GM23338 (cell line): ENCODE results near the gene NIPAL3. TPM values are rescaled to one million over a fixed set of nuclear protein-coding genes. Genes with fewer than 3 reads are reported as not detected.

Source experiments
- ATAC-seq: fragments of 200-7000 bp; cut with Tn5 transposase; 3 replicates; pipeline ENCODE4 v1.9.1; 2020
- DNase-seq: peaks from one replicate; pipeline ENCODE4 v3.0.0-alpha.2; 2015; ENCODE audit warnings: low spot score
- H2AFZ ChIP-seq: fragments of 200-600 bp; sonication (generic); 2 replicates; pipeline ENCODE4 v1.8.0; 2016; ENCODE audit warnings: antibody characterized with exemption, mild to moderate bottlenecking, moderate library complexity
- H3F3A ChIP-seq: fragments of 200-600 bp; sonication (generic); replicated peaks from 2 replicates; pipeline ENCODE4 v1.8.0; 2017; ENCODE audit warnings: antibody characterized with exemption, mixed run types, low read depth
- H3K27ac ChIP-seq: fragments of 200-600 bp; sonication (generic); 2 replicates; pipeline ENCODE4 v1.6.1; 2016; ENCODE audit warnings: low read depth
- H3K27me3 ChIP-seq: fragments of 200-600 bp; sonication (generic); 2 replicates; pipeline ENCODE4 v1.8.0; 2016; ENCODE audit warnings: mild to moderate bottlenecking, mixed run types, moderate library complexity; ENCODE audit not compliant: insufficient read depth
- H3K36me3 ChIP-seq: fragments of 200-600 bp; sonication (generic); 2 replicates; pipeline ENCODE4 v1.8.0; 2016; ENCODE audit warnings: mild to moderate bottlenecking; ENCODE audit not compliant: insufficient read depth
- H3K4me1 ChIP-seq: fragments of 200-600 bp; sonication (generic); 2 replicates; pipeline ENCODE4 v1.8.0; 2016; ENCODE audit warnings: mild to moderate bottlenecking, moderate library complexity; ENCODE audit not compliant: insufficient read depth
- H3K4me2 ChIP-seq: fragments of 200-600 bp; sonication (generic); 2 replicates; pipeline ENCODE4 v1.7.1; 2017; ENCODE audit warnings: mixed run types
- H3K4me3 ChIP-seq: fragments of 200-600 bp; sonication (generic); 2 replicates; pipeline ENCODE4 v1.6.1; 2016; ENCODE audit warnings: mixed run types
- H3K79me2 ChIP-seq: fragments of 200-600 bp; sonication (generic); replicated peaks from 2 replicates; pipeline ENCODE4 v1.8.0; 2017; ENCODE audit warnings: mild to moderate bottlenecking; ENCODE audit not compliant: insufficient read depth
- H3K9me2 ChIP-seq: fragments of 200-600 bp; sonication (generic); 2 replicates; pipeline ENCODE4 v1.8.0; 2017; ENCODE audit not compliant: insufficient read depth
- H4K20me1 ChIP-seq: fragments of 200-600 bp; sonication (generic); replicated peaks from 2 replicates; pipeline ENCODE4 v1.8.0; 2017; ENCODE audit warnings: mild to moderate bottlenecking; ENCODE audit not compliant: insufficient read depth
- H3K27ac Mint-ChIP-seq: 2 replicates; pipeline ENCODE4 v1.8.0; 2020; ENCODE audit warnings: inconsistent platforms, mild to moderate bottlenecking, moderate library complexity, mixed read lengths
- H3K27me3 Mint-ChIP-seq: 3 replicates; pipeline ENCODE4 v1.8.0; 2022; ENCODE audit warnings: low read depth, mild to moderate bottlenecking, moderate library complexity, mixed read lengths, inconsistent platforms; ENCODE audit not compliant: insufficient read depth, poor library complexity
- H3K36me3 Mint-ChIP-seq: 3 replicates; pipeline ENCODE4 v1.8.0; 2021; ENCODE audit warnings: low read depth, mild to moderate bottlenecking, inconsistent platforms, moderate library complexity, mixed read lengths
- H3K4me1 Mint-ChIP-seq: 3 replicates; pipeline ENCODE4 v1.8.0; 2020; ENCODE audit warnings: mild to moderate bottlenecking, inconsistent platforms, mixed read lengths
- H3K4me3 Mint-ChIP-seq: 3 replicates; pipeline ENCODE4 v1.8.0; 2021; ENCODE audit warnings: moderate library complexity, mild to moderate bottlenecking, inconsistent platforms, mixed read lengths
- H3K9me3 Mint-ChIP-seq: 3 replicates; pipeline ENCODE4 v1.8.0; 2020; ENCODE audit warnings: moderate library complexity, mild to moderate bottlenecking, inconsistent platforms, mixed read lengths
- CREB1 ChIP-seq: fragments of 250-450 bp; sonication (Bioruptor Pico); IDR thresholded peaks from 2 replicates; pipeline ENCODE4 v1.5.0; 2020; ENCODE audit warnings: low read depth, mild to moderate bottlenecking, moderate library complexity
- EZH2 ChIP-seq: fragments of 200-600 bp; sonication (generic); IDR thresholded peaks from one replicate; pipeline ENCODE4 v1.8.0; 2017; ENCODE audit warnings: antibody characterized with exemption, mild to moderate bottlenecking, low read depth; ENCODE audit not compliant: unreplicated experiment
- EZH2phosphoT487 ChIP-seq: fragments of 200-600 bp; sonication (generic); IDR thresholded peaks from one replicate; pipeline ENCODE4 v1.8.1; 2018; ENCODE audit warnings: antibody characterized with exemption; ENCODE audit not compliant: unreplicated experiment
- NANOG ChIP-seq: IDR thresholded peaks from 2 replicates; pipeline ENCODE4 v1.6.1; 2016; ENCODE audit warnings: antibody characterized with exemption, borderline replicate concordance
- POLR2AphosphoS5 ChIP-seq: IDR thresholded peaks from 2 replicates; pipeline ENCODE4 v1.6.1; 2016; ENCODE audit warnings: antibody characterized with exemption, low read depth
- ZNF114 ChIP-seq: fragments of 250-450 bp; sonication (Bioruptor Pico); IDR thresholded peaks from 2 replicates; pipeline ENCODE4 v1.5.0; 2020; ENCODE audit warnings: mild to moderate bottlenecking, moderate library complexity
- polyA plus RNA-seq: library from polyadenylated mRNA; unstranded; fragments of >200 nt; fragmentation: Nextera tagmentation; extraction: Ambion mirVana; gene quantifications from 2 replicates; pipeline ENCODE4 v1.2.1, GENCODE V29; 2016
- total RNA-seq: library from RNA; depleted of rRNA; stranded (reverse); fragments of >200 nt; shearing (Covaris generic); gene quantifications from 2 replicates; pipeline ENCODE4 v1.2.3, GENCODE V29; 2014
- TF ChIP-seq, protein P1 (sequence below): IDR thresholded peaks from one replicate; pipeline ENCODE4 v1.6.1; 2018; ENCODE audit warnings: antibody characterized with exemption; ENCODE audit not compliant: unreplicated experiment
- TF ChIP-seq, protein P2 (sequence below): IDR thresholded peaks from 2 replicates; pipeline ENCODE4 v1.6.1; 2016; ENCODE audit warnings: antibody characterized with exemption
- TF ChIP-seq, protein P3 (sequence below): fragments of 250-450 bp; sonication (Bioruptor Pico); IDR thresholded peaks from 2 replicates; pipeline ENCODE4 v1.5.0; 2020; ENCODE audit warnings: mild to moderate bottlenecking, moderate library complexity

NIPAL3 gene
- total and polyA plus RNA-seq, 2 experiments from 2014 or later, result 5.5 to 9.6 TPM

DNA sequence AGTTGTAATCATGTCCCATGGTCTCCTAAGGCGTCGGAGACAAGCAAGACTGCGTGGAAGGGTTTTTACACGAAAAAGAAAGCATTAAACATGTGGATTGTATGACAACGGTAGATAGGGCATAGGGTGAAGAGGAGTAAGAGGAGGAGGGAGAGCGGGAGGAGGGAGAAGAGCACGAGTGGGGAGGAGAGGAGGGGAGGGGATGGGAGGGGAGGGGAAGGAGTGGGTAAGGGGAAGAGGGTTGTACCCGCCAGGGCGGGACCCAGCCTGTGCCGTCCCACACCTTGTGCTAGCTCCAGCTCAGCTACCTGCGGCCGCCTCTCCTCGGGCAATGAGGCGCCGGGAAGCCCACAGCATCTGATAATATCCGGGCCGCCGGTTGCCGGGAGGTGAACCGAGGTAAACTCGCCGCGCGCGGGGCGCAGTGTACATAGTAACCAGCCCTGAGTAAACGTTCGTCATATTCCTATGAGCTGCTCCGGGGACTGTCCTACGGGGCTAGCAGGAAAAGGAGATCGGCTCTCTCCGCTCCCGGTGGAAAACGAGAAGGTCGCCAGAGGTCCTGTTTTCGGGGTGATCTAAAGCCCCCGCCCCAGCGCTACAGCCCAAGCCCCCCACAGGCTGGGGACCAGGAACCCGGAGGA, 86.6 kb downstream of the NIPAL3 start:
- Mint-ChIP-seq H3K4me1 (peaks cover 43% of the 10 kb centered on the region), H3K27me3 (peaks cover 11% of the 10 kb centered on the region), H3K4me3 (peak overlapping the region; percentile 83), H3K9me3 (peaks cover 3% of the 10 kb centered on the region; the same call in 1 of the 3 replicates), H3K27ac (no peak overlapping the region), H3K36me3 (peaks cover 2% of the 10 kb centered on the region; the same call in 1 of the 3 replicates)
- H3K27ac ChIP-seq, result peak overlapping the region; percentile 79; the same call in 1 of the 2 replicates
- H3K79me2 ChIP-seq, result peaks cover 10% of the 10 kb centered on the region; the same call in 1 of the 2 replicates
- peak overlapping the region; percentile 91 for H3K4me2 ChIP-seq
- 0 out of 2 replicates have a peak, but pooled peaks cover 3% of the 10 kb centered on the region for H3F3A ChIP-seq
- peaks cover 7% of the 10 kb centered on the region for H3K27me3 ChIP-seq
- H2AFZ ChIP-seq, result peak overlapping the region; percentile 99
- no peaks in the 10 kb centered on the region for H4K20me1 ChIP-seq
- TF ChIP-seq POLR2AphosphoS5 (peak; percentile 31; the same call in 1 of the 2 replicates), NANOG (no peak)
- ATAC-seq, result peak; percentile 81
- H3K4me1 ChIP-seq, result peaks cover 34% of the 10 kb centered on the region
- H3K9me2 ChIP-seq, result no peaks in the 10 kb centered on the region
- peak; percentile 81 for DNase-seq
- peak overlapping the region; percentile 96 for H3K4me3 ChIP-seq
- H3K36me3 ChIP-seq, result no peaks in the 10 kb centered on the region

DNA sequence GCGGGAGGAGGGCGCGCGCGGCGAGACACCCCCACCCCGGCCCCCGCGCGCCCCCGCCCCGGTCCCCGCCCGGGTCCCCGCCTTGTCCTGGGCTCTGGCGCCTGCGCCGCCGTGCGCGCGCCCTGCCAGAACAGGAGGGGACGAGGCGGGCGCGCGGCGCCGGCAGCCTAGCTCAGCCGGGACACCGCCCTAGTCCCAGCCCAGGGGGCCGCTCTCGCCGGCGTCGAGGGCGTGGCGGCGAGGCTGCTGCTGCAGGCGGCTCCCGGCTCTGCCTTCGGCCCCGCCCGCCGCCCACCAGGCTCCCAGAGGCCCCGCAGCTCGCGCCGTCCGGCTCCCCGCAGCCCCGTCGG, 87.1 kb downstream of the NIPAL3 start, which contains the start of gene RCAN3:
RCAN3 (plus strand) TSS at position 128 of the 350 bp plus-strand sequence. CDS start 11,537 bp downstream, outside the sequence.
- peaks cover 3% of the 10 kb centered on the region; the same call in 1 of the 3 replicates for H3K9me3 Mint-ChIP-seq
- DNase-seq, result peak; percentile 91
- H3K36me3 ChIP-seq, result no peaks in the 10 kb centered on the region
- 0 out of 2 replicates have a peak within 1 kb of the TSS, but pooled peaks have one; percentile 72 for H3K27ac Mint-ChIP-seq
- H3K36me3 Mint-ChIP-seq, result peaks cover 2% of the 10 kb centered on the region; the same call in 1 of the 3 replicates
- H3K4me3 Mint-ChIP-seq, result peak within 1 kb of the TSS; percentile 91
- H3K9me2 ChIP-seq, result no peaks in the 10 kb centered on the region
- H2AFZ ChIP-seq, result peak within 1 kb of the TSS; percentile 99
- ATAC-seq, result peak; percentile 89
- H3K4me3 ChIP-seq, result peak within 1 kb of the TSS; percentile 96
- H3K4me1 Mint-ChIP-seq, result peaks cover 48% of the 10 kb centered on the region
- H3K27ac ChIP-seq, result peak within 1 kb of the TSS; percentile 79; the same call in 1 of the 2 replicates
- peaks cover 11% of the 10 kb centered on the region for H3K27me3 Mint-ChIP-seq
- no peak for TF ChIP-seq EZH2phosphoT487
- no peak; the same call in 1 of the 2 replicates for TF ChIP-seq POLR2AphosphoS5
- TF ChIP-seq, protein P1, sequence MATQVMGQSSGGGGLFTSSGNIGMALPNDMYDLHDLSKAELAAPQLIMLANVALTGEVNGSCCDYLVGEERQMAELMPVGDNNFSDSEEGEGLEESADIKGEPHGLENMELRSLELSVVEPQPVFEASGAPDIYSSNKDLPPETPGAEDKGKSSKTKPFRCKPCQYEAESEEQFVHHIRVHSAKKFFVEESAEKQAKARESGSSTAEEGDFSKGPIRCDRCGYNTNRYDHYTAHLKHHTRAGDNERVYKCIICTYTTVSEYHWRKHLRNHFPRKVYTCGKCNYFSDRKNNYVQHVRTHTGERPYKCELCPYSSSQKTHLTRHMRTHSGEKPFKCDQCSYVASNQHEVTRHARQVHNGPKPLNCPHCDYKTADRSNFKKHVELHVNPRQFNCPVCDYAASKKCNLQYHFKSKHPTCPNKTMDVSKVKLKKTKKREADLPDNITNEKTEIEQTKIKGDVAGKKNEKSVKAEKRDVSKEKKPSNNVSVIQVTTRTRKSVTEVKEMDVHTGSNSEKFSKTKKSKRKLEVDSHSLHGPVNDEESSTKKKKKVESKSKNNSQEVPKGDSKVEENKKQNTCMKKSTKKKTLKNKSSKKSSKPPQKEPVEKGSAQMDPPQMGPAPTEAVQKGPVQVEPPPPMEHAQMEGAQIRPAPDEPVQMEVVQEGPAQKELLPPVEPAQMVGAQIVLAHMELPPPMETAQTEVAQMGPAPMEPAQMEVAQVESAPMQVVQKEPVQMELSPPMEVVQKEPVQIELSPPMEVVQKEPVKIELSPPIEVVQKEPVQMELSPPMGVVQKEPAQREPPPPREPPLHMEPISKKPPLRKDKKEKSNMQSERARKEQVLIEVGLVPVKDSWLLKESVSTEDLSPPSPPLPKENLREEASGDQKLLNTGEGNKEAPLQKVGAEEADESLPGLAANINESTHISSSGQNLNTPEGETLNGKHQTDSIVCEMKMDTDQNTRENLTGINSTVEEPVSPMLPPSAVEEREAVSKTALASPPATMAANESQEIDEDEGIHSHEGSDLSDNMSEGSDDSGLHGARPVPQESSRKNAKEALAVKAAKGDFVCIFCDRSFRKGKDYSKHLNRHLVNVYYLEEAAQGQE, result no peak
- TF ChIP-seq, protein P2, sequence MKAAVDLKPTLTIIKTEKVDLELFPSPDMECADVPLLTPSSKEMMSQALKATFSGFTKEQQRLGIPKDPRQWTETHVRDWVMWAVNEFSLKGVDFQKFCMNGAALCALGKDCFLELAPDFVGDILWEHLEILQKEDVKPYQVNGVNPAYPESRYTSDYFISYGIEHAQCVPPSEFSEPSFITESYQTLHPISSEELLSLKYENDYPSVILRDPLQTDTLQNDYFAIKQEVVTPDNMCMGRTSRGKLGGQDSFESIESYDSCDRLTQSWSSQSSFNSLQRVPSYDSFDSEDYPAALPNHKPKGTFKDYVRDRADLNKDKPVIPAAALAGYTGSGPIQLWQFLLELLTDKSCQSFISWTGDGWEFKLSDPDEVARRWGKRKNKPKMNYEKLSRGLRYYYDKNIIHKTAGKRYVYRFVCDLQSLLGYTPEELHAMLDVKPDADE, result no peak
- TF ChIP-seq EZH2, result no peak
- no peak for TF ChIP-seq ZNF114
- TF ChIP-seq, protein P3, sequence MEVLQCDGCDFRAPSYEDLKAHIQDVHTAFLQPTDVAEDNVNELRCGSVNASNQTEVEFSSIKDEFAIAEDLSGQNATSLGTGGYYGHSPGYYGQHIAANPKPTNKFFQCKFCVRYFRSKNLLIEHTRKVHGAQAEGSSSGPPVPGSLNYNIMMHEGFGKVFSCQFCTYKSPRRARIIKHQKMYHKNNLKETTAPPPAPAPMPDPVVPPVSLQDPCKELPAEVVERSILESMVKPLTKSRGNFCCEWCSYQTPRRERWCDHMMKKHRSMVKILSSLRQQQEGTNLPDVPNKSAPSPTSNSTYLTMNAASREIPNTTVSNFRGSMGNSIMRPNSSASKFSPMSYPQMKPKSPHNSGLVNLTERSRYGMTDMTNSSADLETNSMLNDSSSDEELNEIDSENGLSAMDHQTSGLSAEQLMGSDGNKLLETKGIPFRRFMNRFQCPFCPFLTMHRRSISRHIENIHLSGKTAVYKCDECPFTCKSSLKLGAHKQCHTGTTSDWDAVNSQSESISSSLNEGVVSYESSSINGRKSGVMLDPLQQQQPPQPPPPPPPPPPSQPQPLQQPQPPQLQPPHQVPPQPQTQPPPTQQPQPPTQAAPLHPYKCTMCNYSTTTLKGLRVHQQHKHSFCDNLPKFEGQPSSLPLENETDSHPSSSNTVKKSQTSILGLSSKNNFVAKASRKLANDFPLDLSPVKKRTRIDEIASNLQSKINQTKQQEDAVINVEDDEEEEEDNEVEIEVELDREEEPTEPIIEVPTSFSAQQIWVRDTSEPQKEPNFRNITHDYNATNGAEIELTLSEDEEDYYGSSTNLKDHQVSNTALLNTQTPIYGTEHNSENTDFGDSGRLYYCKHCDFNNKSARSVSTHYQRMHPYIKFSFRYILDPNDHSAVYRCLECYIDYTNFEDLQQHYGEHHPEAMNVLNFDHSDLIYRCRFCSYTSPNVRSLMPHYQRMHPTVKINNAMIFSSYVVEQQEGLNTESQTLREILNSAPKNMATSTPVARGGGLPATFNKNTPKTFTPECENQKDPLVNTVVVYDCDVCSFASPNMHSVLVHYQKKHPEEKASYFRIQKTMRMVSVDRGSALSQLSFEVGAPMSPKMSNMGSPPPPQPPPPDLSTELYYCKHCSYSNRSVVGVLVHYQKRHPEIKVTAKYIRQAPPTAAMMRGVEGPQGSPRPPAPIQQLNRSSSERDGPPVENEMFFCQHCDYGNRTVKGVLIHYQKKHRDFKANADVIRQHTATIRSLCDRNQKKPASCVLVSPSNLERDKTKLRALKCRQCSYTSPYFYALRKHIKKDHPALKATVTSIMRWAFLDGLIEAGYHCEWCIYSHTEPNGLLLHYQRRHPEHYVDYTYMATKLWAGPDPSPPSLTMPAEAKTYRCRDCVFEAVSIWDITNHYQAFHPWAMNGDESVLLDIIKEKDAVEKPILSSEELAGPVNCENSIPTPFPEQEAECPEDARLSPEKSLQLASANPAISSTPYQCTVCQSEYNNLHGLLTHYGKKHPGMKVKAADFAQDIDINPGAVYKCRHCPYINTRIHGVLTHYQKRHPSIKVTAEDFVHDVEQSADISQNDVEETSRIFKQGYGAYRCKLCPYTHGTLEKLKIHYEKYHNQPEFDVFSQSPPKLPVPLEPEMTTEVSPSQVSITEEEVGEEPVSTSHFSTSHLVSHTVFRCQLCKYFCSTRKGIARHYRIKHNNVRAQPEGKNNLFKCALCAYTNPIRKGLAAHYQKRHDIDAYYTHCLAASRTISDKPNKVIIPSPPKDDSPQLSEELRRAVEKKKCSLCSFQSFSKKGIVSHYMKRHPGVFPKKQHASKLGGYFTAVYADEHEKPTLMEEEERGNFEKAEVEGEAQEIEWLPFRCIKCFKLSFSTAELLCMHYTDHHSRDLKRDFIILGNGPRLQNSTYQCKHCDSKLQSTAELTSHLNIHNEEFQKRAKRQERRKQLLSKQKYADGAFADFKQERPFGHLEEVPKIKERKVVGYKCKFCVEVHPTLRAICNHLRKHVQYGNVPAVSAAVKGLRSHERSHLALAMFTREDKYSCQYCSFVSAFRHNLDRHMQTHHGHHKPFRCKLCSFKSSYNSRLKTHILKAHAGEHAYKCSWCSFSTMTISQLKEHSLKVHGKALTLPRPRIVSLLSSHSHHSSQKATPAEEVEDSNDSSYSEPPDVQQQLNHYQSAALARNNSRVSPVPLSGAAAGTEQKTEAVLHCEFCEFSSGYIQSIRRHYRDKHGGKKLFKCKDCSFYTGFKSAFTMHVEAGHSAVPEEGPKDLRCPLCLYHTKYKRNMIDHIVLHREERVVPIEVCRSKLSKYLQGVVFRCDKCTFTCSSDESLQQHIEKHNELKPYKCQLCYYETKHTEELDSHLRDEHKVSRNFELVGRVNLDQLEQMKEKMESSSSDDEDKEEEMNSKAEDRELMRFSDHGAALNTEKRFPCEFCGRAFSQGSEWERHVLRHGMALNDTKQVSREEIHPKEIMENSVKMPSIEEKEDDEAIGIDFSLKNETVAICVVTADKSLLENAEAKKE (CRISPR knock-in tag), result no peak
- TF ChIP-seq CREB1 (CRISPR knock-in tag), result no peak
- no peak for TF ChIP-seq NANOG
- no peaks in the 10 kb centered on the region for H4K20me1 ChIP-seq
- peaks cover 10% of the 10 kb centered on the region; the same call in 1 of the 2 replicates for H3K79me2 ChIP-seq
- peaks cover 37% of the 10 kb centered on the region for H3K4me1 ChIP-seq
- peaks cover 7% of the 10 kb centered on the region for H3K27me3 ChIP-seq
- peak within 1 kb of the TSS; percentile 94 for H3K4me2 ChIP-seq
- H3F3A ChIP-seq, result 0 out of 2 replicates have a peak, but pooled peaks cover 3% of the 10 kb centered on the region
